Astrocyte (in vitro differentiated cells and primary cell): ENCODE results near the gene OR7C1.
"Not testable (repeated sequence)": the region's sequence is repeated elsewhere in the genome, so short reads cannot be mapped to it uniquely, and the experiment has no call there.

Experiments used
- EZH2 ChIP-seq: IDR thresholded peaks from 2 replicates; pipeline ENCODE4 v1.6.1; 2012; ENCODE audit warnings: mild to moderate bottlenecking, low read length, inconsistent platforms; ENCODE audit not compliant: insufficient read depth
- TF ChIP-seq, protein P1 (sequence below): IDR thresholded peaks from 2 replicates; pipeline ENCODE4 v1.5.1; 2011; ENCODE audit warnings: low read depth, mild to moderate bottlenecking, inconsistent platforms, low read length, moderate library complexity; ENCODE audit not compliant: insufficient read depth

DNA sequence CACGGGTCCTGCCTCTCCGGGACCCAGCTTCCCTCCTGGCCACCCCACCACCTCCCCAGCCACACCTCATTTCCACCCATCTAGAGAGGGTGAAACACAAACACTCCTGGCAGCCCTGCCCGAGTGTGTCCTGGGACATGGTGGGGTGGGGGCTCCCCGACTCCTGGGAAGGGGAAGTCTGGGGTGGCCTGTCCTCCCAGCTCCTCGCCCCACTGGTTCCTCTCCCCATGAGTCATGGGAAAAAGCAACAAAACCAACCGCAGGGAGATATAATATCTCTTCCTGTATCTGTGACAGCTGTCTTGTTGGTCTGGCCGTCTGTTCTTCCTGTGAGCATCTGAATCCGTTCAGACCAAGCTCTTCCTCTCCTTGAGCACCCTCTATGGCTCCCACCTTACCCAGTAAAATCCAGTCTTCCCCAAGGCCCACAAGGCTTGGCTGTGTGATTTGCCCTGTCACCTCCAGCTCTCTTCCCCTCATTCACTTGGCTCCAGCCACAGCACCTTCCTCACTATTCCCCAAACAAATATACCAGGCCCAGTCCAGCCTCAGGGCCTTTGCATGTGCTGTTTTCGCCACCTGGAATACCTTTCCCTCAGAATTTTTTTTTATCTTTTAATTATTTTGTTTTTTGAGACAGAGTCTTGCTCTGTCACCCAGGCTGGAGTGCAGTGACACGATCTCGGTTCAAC, 49.7 kb downstream of the OR7C1 start:
- TF ChIP-seq EZH2 = not testable (repeated sequence)
- TF ChIP-seq, protein P1, sequence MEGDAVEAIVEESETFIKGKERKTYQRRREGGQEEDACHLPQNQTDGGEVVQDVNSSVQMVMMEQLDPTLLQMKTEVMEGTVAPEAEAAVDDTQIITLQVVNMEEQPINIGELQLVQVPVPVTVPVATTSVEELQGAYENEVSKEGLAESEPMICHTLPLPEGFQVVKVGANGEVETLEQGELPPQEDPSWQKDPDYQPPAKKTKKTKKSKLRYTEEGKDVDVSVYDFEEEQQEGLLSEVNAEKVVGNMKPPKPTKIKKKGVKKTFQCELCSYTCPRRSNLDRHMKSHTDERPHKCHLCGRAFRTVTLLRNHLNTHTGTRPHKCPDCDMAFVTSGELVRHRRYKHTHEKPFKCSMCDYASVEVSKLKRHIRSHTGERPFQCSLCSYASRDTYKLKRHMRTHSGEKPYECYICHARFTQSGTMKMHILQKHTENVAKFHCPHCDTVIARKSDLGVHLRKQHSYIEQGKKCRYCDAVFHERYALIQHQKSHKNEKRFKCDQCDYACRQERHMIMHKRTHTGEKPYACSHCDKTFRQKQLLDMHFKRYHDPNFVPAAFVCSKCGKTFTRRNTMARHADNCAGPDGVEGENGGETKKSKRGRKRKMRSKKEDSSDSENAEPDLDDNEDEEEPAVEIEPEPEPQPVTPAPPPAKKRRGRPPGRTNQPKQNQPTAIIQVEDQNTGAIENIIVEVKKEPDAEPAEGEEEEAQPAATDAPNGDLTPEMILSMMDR = not testable (repeated sequence)
